Liver (tissue), 9 donors: Measurements from ENCODE around the gene SERINC5. TPM values are rescaled to one million over a fixed set of nuclear protein-coding genes. Genes with fewer than 3 reads are reported as not detected.

Experiments used
- DNase-seq: peaks from one replicate; pipeline ENCODE4 v3.0.0-alpha.2; 2017; ENCODE audit warnings: low spot score
- H3K27ac ChIP-seq, 2 donors: one replicate each; pipeline ENCODE4 v1.7.0; 2013; ENCODE audit warnings: inconsistent platforms in 2 of 2, low read length in 2 of 2, control low read depth in 1 of 2, low read depth in 1 of 2, mild to moderate bottlenecking in 1 of 2
- H3K27me3 ChIP-seq, 4 donors: one replicate each; pipeline versions ENCODE4 v1.6.1 to v1.7.0; 2013; ENCODE audit warnings: low read length in 3 of 4, inconsistent platforms in 1 of 4, mild to moderate bottlenecking in 1 of 4, moderate library complexity in 1 of 4; ENCODE audit not compliant: control insufficient read depth in 4 of 4, insufficient read depth in 4 of 4
- H3K36me3 ChIP-seq, 4 donors: one replicate each; pipeline versions ENCODE4 v1.6.1 to v1.7.0; 2013; ENCODE audit warnings: low read length in 3 of 4, mild to moderate bottlenecking in 3 of 4, low read depth in 1 of 4, moderate library complexity in 1 of 4; ENCODE audit not compliant: control insufficient read depth in 4 of 4, insufficient read depth in 3 of 4
- H3K4me1 ChIP-seq, 4 donors: one replicate each; pipeline versions ENCODE4 v1.6.1 to v1.7.0; 2013; ENCODE audit warnings: low read length in 3 of 4, mild to moderate bottlenecking in 3 of 4, moderate library complexity in 1 of 4; ENCODE audit not compliant: control insufficient read depth in 4 of 4, insufficient read depth in 4 of 4
- H3K4me3 ChIP-seq, 3 donors: one replicate each; pipeline versions ENCODE4 v1.6.1 to v1.7.0; 2013; ENCODE audit warnings: low read length in 3 of 3, control low read depth in 1 of 3, low read depth in 1 of 3, mild to moderate bottlenecking in 1 of 3
- H3K9ac ChIP-seq, 2 donors: one replicate each; pipeline ENCODE4 v1.7.0; 2013; ENCODE audit warnings: low read length in 2 of 2, mild to moderate bottlenecking in 2 of 2, moderate library complexity in 2 of 2, control low read depth in 1 of 2, low read depth in 1 of 2
- H3K9me3 ChIP-seq, 4 donors: one replicate each; pipeline versions ENCODE4 v1.6.1 to v1.7.0; 2013; ENCODE audit warnings: low read length in 3 of 4; ENCODE audit not compliant: control insufficient read depth in 4 of 4
- CTCF ChIP-seq: fragments of 150-350 bp; IDR thresholded peaks from 2 replicates; pipeline ENCODE4 v1.5.1; 2017; ENCODE audit warnings: improper control_type of control experiment, low read depth, low read length; ENCODE audit not compliant: missing input control
- EGR1 ChIP-seq, 2 donors: IDR thresholded peaks; 2 replicates each; pipeline ENCODE4 v1.6.1; 2016 to 2018; ENCODE audit warnings: antibody characterized with exemption in 2 of 2, low read depth in 2 of 2
- FOXA2 ChIP-seq: IDR thresholded peaks from 2 replicates; pipeline ENCODE4 v1.6.1; 2016; ENCODE audit warnings: antibody characterized with exemption
- HNF4A ChIP-seq, 2 donors: conservative IDR thresholded peaks; 2 replicates each; pipeline ENCODE4 v1.6.1; 2016; ENCODE audit warnings: antibody characterized with exemption in 2 of 2, mild to moderate bottlenecking in 2 of 2
- HNF4G ChIP-seq: IDR thresholded peaks from 2 replicates; pipeline ENCODE4 v1.6.1; 2016; ENCODE audit warnings: antibody characterized with exemption
- JUND ChIP-seq, 2 donors: IDR thresholded peaks; 2 replicates each; pipeline ENCODE4 v1.6.1; 2016; ENCODE audit warnings: antibody characterized with exemption in 2 of 2
- RAD21 ChIP-seq, 2 donors: IDR thresholded peaks; 2 replicates each; pipeline ENCODE4 v1.6.1; 2016; ENCODE audit warnings: antibody characterized with exemption in 2 of 2, mild to moderate bottlenecking in 2 of 2
- REST ChIP-seq: IDR thresholded peaks from 2 replicates; pipeline ENCODE4 v1.6.1; 2016; ENCODE audit warnings: antibody characterized with exemption, mild to moderate bottlenecking
- RXRA ChIP-seq, 2 donors: IDR thresholded peaks; 2 replicates each; pipeline ENCODE4 v1.6.1; 2017 to 2018; ENCODE audit warnings: antibody characterized with exemption in 2 of 2, mild to moderate bottlenecking in 1 of 2
- TAF1 ChIP-seq: conservative IDR thresholded peaks from 2 replicates; pipeline ENCODE4 v1.6.1; 2016; ENCODE audit warnings: antibody characterized with exemption, mild to moderate bottlenecking
- YY1 ChIP-seq: IDR thresholded peaks from 2 replicates; pipeline ENCODE4 v1.6.1; 2016; ENCODE audit warnings: antibody characterized with exemption, mild to moderate bottlenecking
- ZBTB33 ChIP-seq: IDR thresholded peaks from 2 replicates; pipeline ENCODE4 v1.6.1; 2016; ENCODE audit warnings: antibody characterized with exemption
- WGBS: extraction: QIAGEN DNeasy Blood & Tissue Kit; methylation state at CpG from one replicate; pipeline ENCODE4 v1.1.7; 2013; 5-methylcytosine and 5-hydroxymethylcytosine counted together
- polyA plus RNA-seq, 2 donors: library from polyadenylated mRNA; stranded (reverse) in 1 of 2; unstranded in 1 of 2; fragments of 200-250 nt in 1 of 2; fragments of >200 nt in 1 of 2; fragmentation: Nextera tagmentation in 1 of 2; extraction: Ambion mirVana in 1 of 2; gene quantifications; one replicate each; pipeline versions ENCODE4 v1.2.1 to v1.2.3, GENCODE V29; 2013 to 2015
- total RNA-seq, 2 donors: library from RNA; depleted of rRNA; stranded (reverse); fragments of >200 nt; gene quantifications; one replicate each; pipeline ENCODE4 v1.2.3, GENCODE V29; 2014
- TF ChIP-seq, protein P1 (sequence below): IDR thresholded peaks from 2 replicates; pipeline ENCODE4 v1.6.1; 2016; ENCODE audit warnings: antibody characterized with exemption
- TF ChIP-seq, protein P2 (sequence below): IDR thresholded peaks from 2 replicates; pipeline ENCODE4 v1.6.1; 2016; ENCODE audit warnings: antibody characterized with exemption
- donor health status: healthy.
- donor health status: healthy.
- donor health status: healthy.
- donor health status: healthy.
- donor health status: healthy.

The SERINC5 gene
- total and polyA plus RNA-seq, 4 donors: 22.2 to 82.3 (median 32.0) TPM

GRCh38 chr5:80259511-80260203 is 3.8 kb upstream of the SERINC5 start:
- Histone ChIP-seq H3K9ac (no peak overlapping the region), H3K36me3 (no peaks in the 10 kb centered on the region), H3K27me3 (no peaks in the 10 kb centered on the region), H3K4me3 (no peak overlapping the region), H3K27ac (no peak overlapping the region), H3K4me1 (peaks cover 0 to 7% (median 3%) of the 10 kb centered on the region in 4 donors), H3K9me3 (no peaks in the 10 kb centered on the region)
- TF ChIP-seq RAD21 (IDR thresholded peaks at IDR 0.05): no peak
- WGBS: 96% methylated on average over 6 of the region's 6 CpGs
- no peak for DNase-seq

- TF ChIP-seq JUND (IDR thresholded peaks at IDR 0.05): no peak
- TF ChIP-seq, protein P1, sequence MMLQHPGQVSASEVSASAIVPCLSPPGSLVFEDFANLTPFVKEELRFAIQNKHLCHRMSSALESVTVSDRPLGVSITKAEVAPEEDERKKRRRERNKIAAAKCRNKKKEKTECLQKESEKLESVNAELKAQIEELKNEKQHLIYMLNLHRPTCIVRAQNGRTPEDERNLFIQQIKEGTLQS: no peak
- TF ChIP-seq, protein P2, sequence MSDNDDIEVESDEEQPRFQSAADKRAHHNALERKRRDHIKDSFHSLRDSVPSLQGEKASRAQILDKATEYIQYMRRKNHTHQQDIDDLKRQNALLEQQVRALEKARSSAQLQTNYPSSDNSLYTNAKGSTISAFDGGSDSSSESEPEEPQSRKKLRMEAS: no peak
- Histone ChIP-seq H3K27me3 (no peaks in the 10 kb centered on the region), H3K4me1 (peaks cover 8 to 41% (median 31%) of the 10 kb centered on the region in 4 donors), H3K9ac (peak overlapping the region; percentile 48 to 96), H3K36me3 (no peaks in the 10 kb centered on the region), H3K9me3 (no peaks in the 10 kb centered on the region), H3K4me3 (peak overlapping the region; percentile 69 to 82 (median 79)), H3K27ac (peak overlapping the region; percentile 88 to 94)
- peak; percentile 76 for DNase-seq
- WGBS: under 1% methylated on average over 37 of the region's 37 CpGs
These were observed 427 bp downstream of the SERINC5 start for GRCh38 chr5:80255431-80255810.

GRCh38 chr5:80254767-80255430 is 949 bp downstream of the SERINC5 start:
- H3K27me3 ChIP-seq: no peaks in the 10 kb centered on the region
- no peaks in the 10 kb centered on the region for H3K9me3 ChIP-seq
- H3K4me3 ChIP-seq: peak overlapping the region; percentile 69 to 82 (median 79)
- peak overlapping the region; percentile 48 to 96 for H3K9ac ChIP-seq
- 1% methylated on average over 23 of the region's 23 CpGs for WGBS
- peaks cover 8 to 41% (median 30%) of the 10 kb centered on the region in 4 donors for H3K4me1 ChIP-seq
- no peak for DNase-seq
- H3K36me3 ChIP-seq: no peaks in the 10 kb centered on the region
- TF ChIP-seq TAF1 (no peak), RAD21 (IDR thresholded peaks at IDR 0.05) (peak in 1 of 2 donors; percentile 15)
- peak overlapping the region; percentile 88 to 94 for H3K27ac ChIP-seq

GRCh38 chr5:80251636-80252035 is 4.2 kb downstream of the SERINC5 start:
- no peak overlapping the region for H3K9ac ChIP-seq
- no peak for DNase-seq
- no peak for TF ChIP-seq ZBTB33
- TF ChIP-seq JUND (IDR thresholded peaks at IDR 0.05): peak in 1 of 2 donors; percentile 39
- peak; percentile 46 to 70 for TF ChIP-seq RXRA (IDR thresholded peaks at IDR 0.05)
- peak; percentile 50 to 60 for TF ChIP-seq HNF4A (conservative IDR thresholded peaks at IDR 0.05)
- TF ChIP-seq CTCF: no peak
- TF ChIP-seq FOXA2: no peak
- TF ChIP-seq YY1: peak; percentile 30
- no peak for TF ChIP-seq TAF1
- no peak for TF ChIP-seq HNF4G
- peak in 1 of 2 donors; percentile 17 for TF ChIP-seq RAD21 (IDR thresholded peaks at IDR 0.05)
- TF ChIP-seq REST: no peak
- no peak for TF ChIP-seq EGR1 (IDR thresholded peaks at IDR 0.05; ENCODE audit: low read depth in 2 of 2)

More at GRCh38 chr5:80251636-80252035, 4.2 kb downstream of the SERINC5 start:
- Histone ChIP-seq H3K27me3 (no peaks in the 10 kb centered on the region), H3K4me3 (no peak overlapping the region), H3K36me3 (peaks cover 0 to 5% (median 0%) of the 10 kb centered on the region in 4 donors), H3K4me1 (peaks cover 10 to 52% (median 42%) of the 10 kb centered on the region in 4 donors), H3K9me3 (no peaks in the 10 kb centered on the region), H3K27ac (peak overlapping the region; percentile 17 to 94)
- 46% methylated on average over 8 of the region's 8 CpGs for WGBS
